Loucy (cell line): ENCODE results near the gene BRD9.

Experiments used
- H2AFZ ChIP-seq: fragments of 200-600 bp; sonication (generic); 2 replicates; pipeline ENCODE4 v1.6.0; 2016; ENCODE audit warnings: antibody characterized with exemption, mild to moderate bottlenecking, low read length, moderate library complexity
- H3F3A ChIP-seq: fragments of 200-600 bp; 2 replicates; pipeline ENCODE4 v1.6.0; 2016; ENCODE audit warnings: antibody characterized with exemption, low read depth, mild to moderate bottlenecking
- H3K27me3 ChIP-seq: fragments of 200-600 bp; sonication (generic); 2 replicates; pipeline ENCODE4 v1.6.1; 2014; ENCODE audit warnings: low read length, mild to moderate bottlenecking; ENCODE audit not compliant: insufficient read depth, poor library complexity, severe bottlenecking
- H3K36me3 ChIP-seq: fragments of 200-600 bp; sonication (generic); 2 replicates; pipeline ENCODE4 v1.6.1; 2016; ENCODE audit warnings: low read length; ENCODE audit not compliant: insufficient read depth
- H3K4me1 ChIP-seq: fragments of 200-600 bp; sonication (generic); 2 replicates; pipeline ENCODE4 v1.5.1; 2014; ENCODE audit warnings: low read length, mild to moderate bottlenecking; ENCODE audit not compliant: insufficient read depth, poor library complexity, severe bottlenecking
- H3K4me2 ChIP-seq: fragments of 200-600 bp; sonication (generic); 2 replicates; pipeline ENCODE4 v1.6.0; 2014; ENCODE audit warnings: antibody characterized with exemption, low read length, low read depth, mild to moderate bottlenecking; ENCODE audit not compliant: poor library complexity, severe bottlenecking
- H3K4me3 ChIP-seq: fragments of 200-600 bp; sonication (generic); 2 replicates; pipeline ENCODE4 v1.5.1; 2014; ENCODE audit warnings: low read length, mild to moderate bottlenecking, mixed read lengths; ENCODE audit not compliant: poor library complexity, severe bottlenecking
- H3K79me2 ChIP-seq: fragments of 200-600 bp; sonication (generic); 2 replicates; pipeline ENCODE4 v1.6.1; 2014; ENCODE audit warnings: low read length; ENCODE audit not compliant: insufficient read depth
- H3K9ac ChIP-seq: fragments of 200-600 bp; sonication (generic); 2 replicates; pipeline ENCODE4 v1.6.0; 2014; ENCODE audit warnings: mild to moderate bottlenecking, low read depth, low read length, moderate library complexity; ENCODE audit not compliant: poor library complexity, severe bottlenecking
- H3K9me2 ChIP-seq: fragments of 200-600 bp; sonication (generic); replicated peaks from 2 replicates; pipeline ENCODE4 v1.6.1; 2016; ENCODE audit warnings: low read depth, low read length, mixed read lengths
- H3K9me3 ChIP-seq: fragments of 200-600 bp; sonication (generic); 2 replicates; pipeline ENCODE4 v1.6.1; 2014; ENCODE audit warnings: mild to moderate bottlenecking, antibody characterized with exemption, low read length, low read depth; ENCODE audit not compliant: insufficient read depth
- H4K20me1 ChIP-seq: fragments of 200-600 bp; sonication (generic); 2 replicates; pipeline ENCODE4 v1.6.0; 2014; ENCODE audit warnings: antibody characterized with exemption, low read length, mild to moderate bottlenecking; ENCODE audit not compliant: insufficient read depth, poor library complexity, severe bottlenecking
- EZH2phosphoT487 ChIP-seq: fragments of 200-600 bp; IDR thresholded peaks from 2 replicates; pipeline ENCODE4 v1.6.1; 2018; ENCODE audit warnings: antibody characterized with exemption, mild to moderate bottlenecking, moderate library complexity, borderline replicate concordance
- TF ChIP-seq, protein P1 (sequence below): fragments of 200-600 bp; sonication (generic); conservative IDR thresholded peaks from 2 replicates; pipeline ENCODE4 v1.5.1; 2014; ENCODE audit warnings: mild to moderate bottlenecking, antibody characterized with exemption, low read length

The BRD9 gene

GRCh38 chr5:872301-872700, 20.3 kb downstream of the BRD9 start:
- H3K4me2 ChIP-seq: no peak overlapping the region
- H3K9me2 ChIP-seq: no peaks in the 10 kb centered on the region
- no peaks in the 10 kb centered on the region for H3K4me1 ChIP-seq
- H3F3A ChIP-seq: no peaks in the 10 kb centered on the region
- TF ChIP-seq, protein P1, sequence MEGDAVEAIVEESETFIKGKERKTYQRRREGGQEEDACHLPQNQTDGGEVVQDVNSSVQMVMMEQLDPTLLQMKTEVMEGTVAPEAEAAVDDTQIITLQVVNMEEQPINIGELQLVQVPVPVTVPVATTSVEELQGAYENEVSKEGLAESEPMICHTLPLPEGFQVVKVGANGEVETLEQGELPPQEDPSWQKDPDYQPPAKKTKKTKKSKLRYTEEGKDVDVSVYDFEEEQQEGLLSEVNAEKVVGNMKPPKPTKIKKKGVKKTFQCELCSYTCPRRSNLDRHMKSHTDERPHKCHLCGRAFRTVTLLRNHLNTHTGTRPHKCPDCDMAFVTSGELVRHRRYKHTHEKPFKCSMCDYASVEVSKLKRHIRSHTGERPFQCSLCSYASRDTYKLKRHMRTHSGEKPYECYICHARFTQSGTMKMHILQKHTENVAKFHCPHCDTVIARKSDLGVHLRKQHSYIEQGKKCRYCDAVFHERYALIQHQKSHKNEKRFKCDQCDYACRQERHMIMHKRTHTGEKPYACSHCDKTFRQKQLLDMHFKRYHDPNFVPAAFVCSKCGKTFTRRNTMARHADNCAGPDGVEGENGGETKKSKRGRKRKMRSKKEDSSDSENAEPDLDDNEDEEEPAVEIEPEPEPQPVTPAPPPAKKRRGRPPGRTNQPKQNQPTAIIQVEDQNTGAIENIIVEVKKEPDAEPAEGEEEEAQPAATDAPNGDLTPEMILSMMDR: no peak
- TF ChIP-seq EZH2phosphoT487: no peak
- no peaks in the 10 kb centered on the region for H3K79me2 ChIP-seq
- H3K9me3 ChIP-seq: no peaks in the 10 kb centered on the region
- H3K4me3 ChIP-seq: no peak overlapping the region
- no peaks in the 10 kb centered on the region for H3K27me3 ChIP-seq
- H3K36me3 ChIP-seq: peaks cover 86% of the 10 kb centered on the region; the same call in 1 of the 2 replicates
- no peaks in the 10 kb centered on the region for H4K20me1 ChIP-seq
- H2AFZ ChIP-seq: no peak overlapping the region
- H3K9ac ChIP-seq: no peak overlapping the region

DNA sequence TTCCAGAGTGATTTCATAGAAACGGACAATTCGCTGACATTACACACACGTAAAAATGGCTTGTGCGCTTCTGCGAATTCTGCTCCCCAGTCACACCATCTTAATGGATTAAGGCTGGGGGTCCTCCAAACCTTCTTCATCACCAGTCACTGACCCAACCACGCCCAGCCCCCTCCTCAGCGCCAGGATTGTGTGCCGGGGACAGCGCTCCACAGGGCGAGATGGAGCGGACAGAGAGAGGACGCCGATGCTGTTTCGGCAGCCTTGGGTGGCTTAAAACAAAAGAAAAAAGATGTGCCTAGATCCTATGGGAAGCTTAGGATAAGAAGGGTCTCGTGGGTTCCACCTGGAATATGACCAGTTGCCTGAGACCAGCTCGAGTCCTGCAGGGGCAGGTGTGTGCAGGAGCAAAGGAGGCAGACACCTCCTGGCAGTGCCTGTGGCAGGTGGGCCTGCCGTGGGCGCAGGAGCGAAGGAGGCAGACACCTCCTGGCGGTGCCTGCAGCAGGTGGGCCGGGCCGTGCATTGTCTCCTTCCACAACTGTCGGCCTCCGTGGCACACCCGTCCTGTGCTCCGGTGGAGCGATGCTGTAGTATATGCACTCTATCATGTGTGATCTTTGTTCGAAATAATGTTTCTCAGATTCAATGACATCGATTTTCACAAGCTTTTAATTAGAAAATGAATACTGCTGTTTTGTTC, 20.9 kb downstream of the BRD9 start:
- H3K9ac ChIP-seq: no peak overlapping the region
- no peaks in the 10 kb centered on the region for H3F3A ChIP-seq
- H3K9me3 ChIP-seq: no peaks in the 10 kb centered on the region
- TF ChIP-seq, protein P1: no peak
- no peak for TF ChIP-seq EZH2phosphoT487
- no peaks in the 10 kb centered on the region for H3K4me1 ChIP-seq
- no peak overlapping the region for H2AFZ ChIP-seq
- no peaks in the 10 kb centered on the region for H3K79me2 ChIP-seq
- H3K4me3 ChIP-seq: no peak overlapping the region
- H3K9me2 ChIP-seq: no peaks in the 10 kb centered on the region
- H3K27me3 ChIP-seq: no peaks in the 10 kb centered on the region
- H4K20me1 ChIP-seq: no peaks in the 10 kb centered on the region
- H3K36me3 ChIP-seq: peaks cover 86% of the 10 kb centered on the region; the same call in 1 of the 2 replicates
- H3K4me2 ChIP-seq: no peak overlapping the region

DNA sequence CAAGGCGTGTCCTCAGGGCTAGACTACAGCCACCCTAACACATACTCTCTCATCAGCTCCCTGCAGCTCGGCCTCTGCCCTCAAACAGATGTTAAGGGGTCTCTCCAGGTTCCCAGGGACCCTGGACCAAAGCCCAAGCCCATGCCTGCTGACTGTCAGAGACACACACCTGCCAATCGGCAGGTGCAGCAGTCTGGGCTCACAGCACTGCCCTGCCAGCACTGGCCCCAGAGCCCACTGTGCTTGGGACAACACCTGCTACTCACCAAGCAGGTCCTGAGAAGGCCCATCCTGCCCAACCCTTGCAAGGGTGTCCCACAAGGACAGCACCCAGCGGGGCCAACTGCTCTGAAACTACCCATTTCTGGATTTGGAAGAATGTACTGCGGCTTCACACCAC, 21.6 kb downstream of the BRD9 start:
- peaks cover 81% of the 10 kb centered on the region; the same call in 1 of the 2 replicates for H3K36me3 ChIP-seq
- no peaks in the 10 kb centered on the region for H3F3A ChIP-seq
- H3K27me3 ChIP-seq: no peaks in the 10 kb centered on the region
- H3K4me2 ChIP-seq: no peak overlapping the region
- H3K9me2 ChIP-seq: no peaks in the 10 kb centered on the region
- H2AFZ ChIP-seq: no peak overlapping the region
- H4K20me1 ChIP-seq: no peaks in the 10 kb centered on the region
- no peaks in the 10 kb centered on the region for H3K4me1 ChIP-seq
- TF ChIP-seq EZH2phosphoT487: no peak
- TF ChIP-seq, protein P1: no peak
- no peak overlapping the region for H3K9ac ChIP-seq
- H3K4me3 ChIP-seq: no peak overlapping the region
- H3K9me3 ChIP-seq: no peaks in the 10 kb centered on the region
- H3K79me2 ChIP-seq: no peaks in the 10 kb centered on the region
